Measurements from ENCODE around the gene GPR160.
A peak's percentile ranks its signal among the peaks of the same experiment; 100 is the strongest.

GPR160 gene

DNA sequence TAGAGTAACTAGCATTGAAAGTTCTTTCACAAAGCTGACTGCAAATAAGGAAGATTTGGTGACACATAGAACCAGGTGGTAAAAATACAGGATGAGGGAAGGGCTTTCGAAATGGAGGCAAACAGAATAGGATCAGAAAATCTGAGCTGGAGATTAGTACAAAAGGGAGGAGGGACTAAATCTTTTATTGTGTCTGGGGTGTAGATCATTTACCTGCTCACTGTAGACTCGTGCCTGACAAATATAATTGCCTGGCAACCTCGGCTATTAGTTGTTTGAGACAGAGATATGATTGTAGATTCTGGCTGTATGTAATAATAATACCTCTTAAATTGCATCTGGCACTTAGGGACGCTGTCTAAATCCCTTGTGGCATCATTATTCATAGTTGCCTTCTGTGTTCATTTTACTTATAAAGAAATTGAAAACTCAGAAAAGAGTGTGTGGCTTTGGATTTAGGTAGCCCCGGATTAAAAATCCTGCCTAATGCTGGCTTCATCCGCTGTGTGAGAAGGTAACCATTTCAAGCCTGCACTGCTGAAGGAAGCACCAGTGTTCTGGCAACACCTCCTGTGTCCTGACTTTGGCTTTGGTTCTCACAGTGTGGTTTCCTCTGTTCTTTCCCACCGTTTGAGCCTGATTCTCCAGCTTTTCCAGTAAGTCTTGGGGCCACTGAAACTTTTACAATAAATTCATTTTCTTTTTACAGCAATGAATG is 25.0 kb upstream of the GPR160 start:
- TF ChIP-seq GATA3 (IDR thresholded peaks at IDR 0.05; ENCODE audit: low read depth, low read length), result no peak
- TF ChIP-seq GATA2 (IDR thresholded peaks at IDR 0.05; ENCODE audit: low read depth, low read length), result no peak

DNA sequence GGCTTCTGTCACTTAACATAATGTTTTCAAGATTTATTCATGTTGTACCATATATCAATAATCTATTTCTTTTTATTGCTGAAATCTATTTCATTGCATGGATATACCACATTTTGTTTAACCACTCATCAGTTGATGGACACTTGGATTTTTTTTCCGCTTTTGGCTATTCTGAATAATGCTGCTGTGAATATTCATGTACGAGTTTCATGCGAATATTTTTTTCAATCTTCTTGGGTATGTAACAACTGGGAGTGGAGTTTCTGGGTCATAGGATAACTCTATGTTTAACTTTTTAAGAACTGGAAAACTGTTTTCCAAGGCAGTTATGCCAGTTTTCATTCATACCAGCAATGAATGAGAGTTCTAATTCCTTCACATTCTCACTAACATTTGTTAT is 21.7 kb upstream of the GPR160 start:
- TF ChIP-seq GATA2 (IDR thresholded peaks at IDR 0.05; ENCODE audit: low read depth, low read length), result no peak
- TF ChIP-seq GATA3 (IDR thresholded peaks at IDR 0.05; ENCODE audit: low read depth, low read length), result no peak

DNA sequence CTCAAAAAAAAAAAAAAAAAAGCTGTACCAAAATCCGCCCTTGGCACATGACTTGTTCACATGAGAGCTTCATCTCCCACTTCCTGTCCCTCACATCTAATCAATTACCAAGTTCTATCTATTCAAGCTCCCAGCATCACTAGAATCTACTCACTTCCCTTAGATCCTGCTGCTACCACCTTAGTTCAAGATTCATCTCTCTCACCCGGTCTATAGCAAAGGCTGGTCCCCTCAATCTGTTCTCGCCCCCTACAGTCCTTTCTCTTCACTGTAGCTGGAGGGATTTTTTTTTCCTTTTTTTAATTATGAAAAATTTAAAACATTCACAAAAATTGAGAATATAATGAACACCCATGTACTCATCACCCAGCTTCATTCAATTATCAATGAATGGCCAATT is 16.7 kb upstream of the GPR160 start:
- no peak for TF ChIP-seq GATA3 (IDR thresholded peaks at IDR 0.05; ENCODE audit: low read depth, low read length)
- TF ChIP-seq GATA2 (IDR thresholded peaks at IDR 0.05; ENCODE audit: low read depth, low read length), result no peak

DNA sequence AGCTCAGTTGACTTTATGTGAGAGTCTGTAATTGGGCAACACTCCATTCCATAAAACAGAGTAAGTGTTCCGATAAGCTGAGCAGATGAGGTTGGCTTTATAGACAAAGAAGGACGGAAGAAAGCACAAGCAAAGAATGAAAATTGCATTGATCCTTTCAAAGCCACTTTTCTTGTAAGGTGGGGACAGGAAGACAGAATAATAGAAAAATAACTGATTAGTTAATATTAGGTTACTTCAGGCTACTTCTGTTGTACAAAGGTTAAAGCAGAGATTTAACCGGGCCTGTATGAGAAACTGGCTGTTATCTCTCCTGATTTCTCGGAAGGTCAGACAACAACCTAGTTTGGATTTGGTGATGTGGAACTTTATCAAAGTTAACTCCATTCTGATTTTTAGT is 15.5 kb upstream of the GPR160 start:
- TF ChIP-seq GATA3 (IDR thresholded peaks at IDR 0.05; ENCODE audit: low read depth, low read length) (no peak), GATA2 (IDR thresholded peaks at IDR 0.05; ENCODE audit: low read depth, low read length) (no peak)

DNA sequence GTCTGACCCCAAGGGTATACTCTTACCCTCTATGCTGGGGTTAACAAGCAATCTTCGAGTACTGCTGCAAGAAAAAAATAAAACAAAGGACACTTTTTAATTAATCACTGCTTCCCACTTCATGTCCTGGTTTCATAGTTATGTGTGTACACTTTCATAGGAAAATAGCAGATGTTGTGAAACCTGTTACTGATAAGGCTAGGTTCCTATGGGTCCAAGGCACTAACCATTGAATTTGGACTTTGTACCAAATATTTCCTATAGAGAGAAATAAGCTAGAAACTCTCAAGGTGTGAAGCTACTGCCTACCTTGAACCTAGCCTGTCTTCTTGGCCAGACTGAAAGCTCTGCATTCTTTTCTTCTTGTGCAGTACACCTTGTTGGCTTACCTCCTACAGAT is 14.6 kb upstream of the GPR160 start:
- TF ChIP-seq GATA3 (IDR thresholded peaks at IDR 0.05; ENCODE audit: low read depth, low read length) (no peak), GATA2 (IDR thresholded peaks at IDR 0.05; ENCODE audit: low read depth, low read length) (no peak)

DNA sequence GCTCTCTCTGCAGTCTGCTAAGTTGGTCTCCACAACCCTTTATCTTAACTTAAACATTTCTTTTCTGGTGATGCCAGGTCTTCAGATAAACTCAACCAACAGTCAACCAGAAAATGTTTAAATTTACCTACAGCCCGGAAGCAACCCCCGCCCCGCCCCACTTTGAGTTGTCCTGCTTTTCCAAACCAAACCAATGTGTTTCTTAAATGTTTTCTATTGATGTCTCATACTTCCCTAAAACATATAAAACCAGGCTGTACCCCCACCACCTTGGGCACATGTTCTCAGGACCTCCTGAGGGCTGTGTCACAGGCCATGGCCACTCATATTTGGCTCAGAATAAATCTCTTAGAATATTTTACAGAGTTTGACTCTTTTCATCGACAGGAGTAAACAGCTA is 13.2 kb upstream of the GPR160 start:
- no peak for TF ChIP-seq GATA3 (IDR thresholded peaks at IDR 0.05; ENCODE audit: low read depth, low read length)
- no peak for TF ChIP-seq GATA2 (IDR thresholded peaks at IDR 0.05; ENCODE audit: low read depth, low read length)

DNA sequence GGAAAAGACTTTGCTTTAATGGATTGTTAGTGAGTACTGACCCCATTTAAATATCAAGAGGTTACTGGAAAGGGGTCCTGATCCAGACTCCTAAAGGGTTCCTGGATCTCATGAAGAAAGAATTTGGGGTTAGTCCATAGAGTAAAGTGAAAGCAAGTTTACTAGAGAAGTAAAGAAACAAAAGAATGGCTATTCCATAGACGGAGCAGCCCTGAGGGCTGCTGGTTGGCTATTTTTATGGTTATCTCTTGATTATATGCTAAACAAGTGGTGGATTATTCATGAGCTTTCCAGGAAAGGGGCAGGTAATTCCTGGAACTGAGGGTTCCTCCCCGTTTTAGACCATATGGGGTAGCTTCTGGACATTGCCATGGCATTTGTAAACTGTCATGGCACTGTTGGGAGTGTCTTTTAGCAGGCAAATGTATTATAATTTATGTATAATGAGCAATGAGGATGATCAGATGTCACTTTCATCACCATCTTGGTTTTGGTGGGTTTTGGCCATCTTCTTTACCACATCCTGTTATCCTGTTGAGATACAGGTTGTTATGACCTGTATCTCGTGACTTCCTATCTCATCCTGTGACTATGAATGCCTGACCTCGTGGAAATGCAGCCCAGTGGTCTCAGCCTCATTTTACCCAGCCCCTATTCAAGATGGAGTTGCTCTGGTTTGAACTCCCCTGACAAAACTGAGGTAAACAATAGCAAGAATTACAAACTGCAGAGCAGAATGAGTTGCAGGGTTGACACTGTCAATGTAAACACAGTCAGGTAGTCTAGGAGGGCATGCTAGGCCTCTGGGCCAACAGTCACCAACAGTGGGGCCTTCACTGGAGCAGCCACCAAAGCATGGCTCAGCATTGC is 10.3 kb upstream of the GPR160 start:
- TF ChIP-seq GATA3 (IDR thresholded peaks at IDR 0.05; ENCODE audit: low read depth, low read length), result no peak
- TF ChIP-seq GATA2 (IDR thresholded peaks at IDR 0.05; ENCODE audit: low read depth, low read length), result no peak

DNA sequence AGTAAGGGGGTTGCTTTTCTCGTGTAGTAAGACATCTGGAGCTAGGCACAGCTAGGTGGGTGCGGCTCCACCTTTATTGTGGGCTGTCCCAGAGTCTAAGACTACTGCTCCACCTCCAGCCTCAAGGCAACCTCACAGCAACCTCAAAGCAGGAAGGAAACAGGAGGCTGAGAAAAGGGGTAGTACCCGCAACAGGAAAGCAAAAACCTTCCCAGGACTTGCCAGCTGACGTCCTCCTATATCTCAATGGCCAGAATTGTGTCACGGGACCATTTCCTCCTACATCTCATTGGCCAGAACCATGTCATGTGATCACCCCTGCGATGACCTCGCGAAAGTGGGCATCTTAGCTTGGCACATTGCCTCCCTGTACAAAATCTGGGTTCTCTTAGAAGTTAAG is 4.3 kb upstream of the GPR160 start:
- TF ChIP-seq GATA2 (IDR thresholded peaks at IDR 0.05; ENCODE audit: low read depth, low read length), result no peak
- no peak for TF ChIP-seq GATA3 (IDR thresholded peaks at IDR 0.05; ENCODE audit: low read depth, low read length)

DNA sequence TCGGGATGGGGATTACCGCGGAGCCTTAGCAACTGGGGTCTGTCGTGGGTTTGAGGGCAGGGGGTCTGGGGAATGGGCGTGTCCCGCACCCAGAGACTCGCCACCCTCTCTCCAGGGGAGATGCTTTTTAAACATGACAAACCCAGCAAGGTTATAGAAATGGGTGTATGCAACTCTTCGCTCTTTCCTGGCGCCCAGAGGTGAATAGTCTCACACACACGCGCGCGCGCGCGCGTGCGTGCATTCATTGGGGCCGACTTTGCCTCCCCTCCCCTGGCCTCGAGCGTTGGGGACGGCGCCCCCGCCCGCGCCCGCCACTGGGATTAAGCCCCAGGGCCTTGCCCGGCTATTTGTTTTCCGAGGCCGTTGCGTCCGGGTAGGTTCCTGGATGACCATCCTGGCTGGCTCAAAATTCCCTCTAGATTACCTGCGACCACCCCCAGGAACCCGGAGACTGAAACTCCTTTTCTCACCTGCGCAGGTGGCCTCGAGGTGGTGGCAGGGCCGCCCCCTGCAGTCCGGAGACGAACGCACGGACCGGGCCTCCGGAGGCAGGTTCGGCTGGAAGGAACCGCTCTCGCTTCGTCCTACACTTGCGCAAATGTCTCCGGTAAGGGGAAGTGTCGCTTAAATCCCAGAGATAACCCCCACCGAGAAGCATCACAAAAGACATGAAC is 777 bp downstream of the GPR160 start:
- TF ChIP-seq GATA3 (IDR thresholded peaks at IDR 0.05; ENCODE audit: low read depth, low read length) (no peak), GATA2 (IDR thresholded peaks at IDR 0.05; ENCODE audit: low read depth, low read length) (no peak)

DNA sequence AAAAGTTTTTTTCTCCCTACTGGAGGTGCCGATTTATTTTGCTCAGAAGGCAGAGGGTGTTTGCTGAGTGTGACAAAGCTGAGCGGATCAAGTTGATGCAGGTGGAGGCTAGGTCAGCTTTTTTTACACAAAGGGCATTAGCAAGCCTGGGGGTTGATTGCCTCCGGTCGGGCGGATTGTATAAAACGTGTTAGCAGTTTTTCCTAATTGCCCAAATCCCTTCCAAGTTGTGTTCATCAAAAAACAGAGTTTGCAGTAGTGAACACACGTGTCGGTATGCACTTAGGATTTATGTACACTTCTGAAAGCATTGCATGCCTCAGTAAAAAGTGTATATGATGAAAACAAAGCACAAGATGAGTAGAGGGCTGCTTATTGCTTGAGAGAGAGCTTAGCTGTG is 2.6 kb downstream of the GPR160 start:
- no peak for TF ChIP-seq GATA2 (IDR thresholded peaks at IDR 0.05; ENCODE audit: low read depth, low read length)
- no peak for TF ChIP-seq GATA3 (IDR thresholded peaks at IDR 0.05; ENCODE audit: low read depth, low read length)

DNA sequence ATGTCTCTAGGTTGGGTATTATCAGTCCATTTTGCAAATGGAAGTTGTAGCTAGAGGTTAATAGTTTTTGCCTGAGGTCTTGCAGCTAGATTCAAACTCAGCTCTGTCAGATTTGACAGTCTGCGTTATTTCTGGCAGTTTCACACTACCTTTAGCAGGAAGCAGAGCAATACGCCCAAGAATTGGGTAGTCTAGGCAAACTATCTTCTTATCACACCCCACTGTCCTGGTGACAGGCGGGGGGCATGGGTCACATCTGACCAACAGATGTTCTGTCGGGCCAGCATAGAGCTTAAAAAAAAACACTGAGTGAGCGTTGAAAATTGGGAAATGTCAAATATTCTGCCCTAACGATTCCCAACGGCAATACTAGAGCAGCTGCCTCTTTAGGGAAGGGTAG is 5.7 kb downstream of the GPR160 start:
- TF ChIP-seq GATA2 (IDR thresholded peaks at IDR 0.05; ENCODE audit: low read depth, low read length), result peak; percentile 55
- TF ChIP-seq GATA3 (IDR thresholded peaks at IDR 0.05; ENCODE audit: low read depth, low read length), result no peak

DNA sequence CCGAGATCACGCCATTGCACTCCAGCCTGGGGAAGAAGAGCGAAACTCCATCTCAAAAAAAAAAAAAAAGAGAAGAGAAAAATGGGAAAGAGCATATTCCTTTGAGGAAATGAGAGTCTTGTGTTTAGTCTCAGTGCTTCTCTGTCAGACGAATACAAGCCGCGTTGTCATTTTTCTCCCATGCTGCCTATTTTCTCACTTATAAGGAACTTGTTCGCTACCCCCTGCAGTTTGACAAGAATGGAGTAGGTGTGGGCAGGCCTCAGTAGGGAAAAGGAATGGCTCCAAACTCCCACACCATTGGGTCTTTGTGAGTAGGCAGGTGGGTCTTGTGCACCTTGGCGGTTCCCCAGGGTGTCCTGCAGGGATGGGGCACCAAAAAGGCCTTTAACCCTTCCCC is 6.5 kb downstream of the GPR160 start:
- TF ChIP-seq GATA3 (IDR thresholded peaks at IDR 0.05; ENCODE audit: low read depth, low read length) (no peak), GATA2 (IDR thresholded peaks at IDR 0.05; ENCODE audit: low read depth, low read length) (no peak)

DNA sequence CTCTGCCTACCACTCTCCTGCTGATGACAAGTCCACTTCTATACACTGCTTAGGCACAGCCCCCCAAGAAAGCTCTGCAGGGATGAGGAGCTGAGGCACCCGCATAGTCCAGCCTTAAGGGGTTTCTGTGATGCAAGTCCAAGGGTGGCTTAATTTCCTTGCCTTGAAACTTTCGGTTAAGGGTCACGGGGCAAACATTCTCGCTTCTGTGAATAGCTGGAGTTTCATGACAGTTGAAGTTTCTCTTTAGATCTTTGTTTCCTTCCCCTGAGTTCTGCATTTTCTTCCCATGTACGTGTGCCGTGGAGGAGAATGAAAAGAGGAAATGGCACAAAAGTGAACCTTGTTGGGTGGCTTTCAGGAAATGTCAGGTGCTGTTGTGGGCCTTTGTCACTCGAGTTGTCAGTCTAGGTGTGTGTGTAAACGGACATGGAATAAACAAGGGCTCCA is 7.0 kb downstream of the GPR160 start:
- TF ChIP-seq GATA3 (IDR thresholded peaks at IDR 0.05; ENCODE audit: low read depth, low read length) (no peak), GATA2 (IDR thresholded peaks at IDR 0.05; ENCODE audit: low read depth, low read length) (no peak)

Measured in SH-SY5Y (cell line).